HCT116 (cell line): ENCODE measurements around the gene RNF217. TPM values are rescaled to one million over a fixed set of nuclear protein-coding genes. Genes with fewer than 3 reads are reported as not detected.

Experiments used
- ATF3 ChIP-seq: IDR thresholded peaks from 2 replicates; pipeline ENCODE4 v1.6.1; 2012
- CBX3 ChIP-seq: IDR thresholded peaks from 2 replicates; pipeline ENCODE4 v1.6.1; 2012; ENCODE audit warnings: low read depth
- CEBPB ChIP-seq: IDR thresholded peaks from 2 replicates; pipeline ENCODE4 v1.6.1; 2012; ENCODE audit warnings: low read depth
- EGR1 ChIP-seq: IDR thresholded peaks from 2 replicates; pipeline ENCODE4 v1.6.1; 2012; ENCODE audit warnings: low read depth
- ELF1 ChIP-seq: IDR thresholded peaks from 2 replicates; pipeline ENCODE4 v1.6.1; 2012; ENCODE audit warnings: low read depth, borderline replicate concordance
- EZH2 ChIP-seq: fragments of 200-600 bp; sonication (generic); IDR thresholded peaks from 2 replicates; pipeline ENCODE4 v1.6.1; 2017; ENCODE audit warnings: antibody characterized with exemption, mixed run types
- EZH2phosphoT487 ChIP-seq: fragments of 200-600 bp; IDR thresholded peaks from 2 replicates; pipeline ENCODE4 v1.6.1; 2018; ENCODE audit warnings: antibody characterized with exemption, borderline replicate concordance
- FOSL1 ChIP-seq: IDR thresholded peaks from 2 replicates; pipeline ENCODE4 v1.6.1; 2012; ENCODE audit warnings: low read depth
- POLR2A ChIP-seq: IDR thresholded peaks from 2 replicates; pipeline ENCODE4 v1.7.0; 2011; ENCODE audit warnings: borderline replicate concordance; ENCODE audit not compliant: insufficient read depth, insufficient read length; ENCODE audit errors: extremely low read depth
- POLR2AphosphoS5 ChIP-seq: IDR thresholded peaks from 2 replicates; pipeline ENCODE4 v1.6.1; 2011; ENCODE audit warnings: mild to moderate bottlenecking, low read depth, low read length, moderate library complexity
- RAD21 ChIP-seq: IDR thresholded peaks from 2 replicates; pipeline ENCODE4 v1.6.1; 2012; ENCODE audit warnings: low read depth, mild to moderate bottlenecking
- SIN3A ChIP-seq: IDR thresholded peaks from 2 replicates; pipeline ENCODE4 v1.6.1; 2012; ENCODE audit warnings: low read depth
- SP1 ChIP-seq: IDR thresholded peaks from 2 replicates; pipeline ENCODE4 v1.6.1; 2012; ENCODE audit warnings: low read depth
- SRF ChIP-seq: IDR thresholded peaks from 2 replicates; pipeline ENCODE4 v1.6.1; 2012; ENCODE audit warnings: low read depth
- ZFX ChIP-seq: fragments of 450-650 bp; IDR thresholded peaks from 2 replicates; pipeline ENCODE4 v1.6.1; 2017
- total RNA-seq: library from RNA; stranded (reverse); gene quantifications from one replicate; pipeline ENCODE4 v1.2.1, GENCODE V29; 2021; ENCODE audit not compliant: unreplicated experiment
- TF ChIP-seq, protein P1 (sequence below): IDR thresholded peaks from 2 replicates; pipeline ENCODE4 v1.6.1; 2012; ENCODE audit warnings: low read depth

RNF217 gene
- total RNA-seq, 1 experiment from 2014 or later: 20.4 TPM

DNA sequence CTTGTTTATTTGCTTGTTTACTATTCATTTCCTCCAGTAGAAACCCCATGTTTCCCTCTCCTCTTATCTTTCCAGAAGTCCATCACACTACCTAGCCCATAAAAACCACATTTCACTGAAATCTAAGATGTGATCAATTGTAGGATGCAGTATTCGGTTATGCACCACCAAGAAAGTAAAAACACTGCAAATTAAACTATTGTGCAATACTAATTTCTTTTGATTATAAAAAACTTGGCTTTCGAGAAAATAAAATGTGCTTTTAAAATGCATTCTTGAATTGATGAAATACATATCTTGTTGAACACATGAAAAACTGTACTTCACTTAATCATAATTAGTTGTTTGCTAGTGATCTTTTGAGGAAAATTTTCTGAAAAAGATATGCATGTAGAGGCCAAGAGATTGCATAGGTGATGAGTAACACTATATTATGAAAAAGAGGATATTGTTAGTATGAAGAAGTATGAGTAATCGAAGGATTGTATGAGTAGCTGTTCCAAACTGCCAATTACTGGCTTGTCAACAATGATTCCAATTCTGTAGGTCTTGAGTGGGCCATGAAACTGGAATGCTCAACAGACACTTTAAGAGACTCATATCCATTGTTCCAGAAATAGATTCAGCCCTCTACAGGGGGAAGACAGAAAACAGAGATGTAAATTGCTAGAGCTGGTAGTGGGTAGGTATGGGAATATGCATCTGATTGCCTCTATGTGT is 79.7 kb downstream of the RNF217 start (continued):
- TF ChIP-seq, protein P1, sequence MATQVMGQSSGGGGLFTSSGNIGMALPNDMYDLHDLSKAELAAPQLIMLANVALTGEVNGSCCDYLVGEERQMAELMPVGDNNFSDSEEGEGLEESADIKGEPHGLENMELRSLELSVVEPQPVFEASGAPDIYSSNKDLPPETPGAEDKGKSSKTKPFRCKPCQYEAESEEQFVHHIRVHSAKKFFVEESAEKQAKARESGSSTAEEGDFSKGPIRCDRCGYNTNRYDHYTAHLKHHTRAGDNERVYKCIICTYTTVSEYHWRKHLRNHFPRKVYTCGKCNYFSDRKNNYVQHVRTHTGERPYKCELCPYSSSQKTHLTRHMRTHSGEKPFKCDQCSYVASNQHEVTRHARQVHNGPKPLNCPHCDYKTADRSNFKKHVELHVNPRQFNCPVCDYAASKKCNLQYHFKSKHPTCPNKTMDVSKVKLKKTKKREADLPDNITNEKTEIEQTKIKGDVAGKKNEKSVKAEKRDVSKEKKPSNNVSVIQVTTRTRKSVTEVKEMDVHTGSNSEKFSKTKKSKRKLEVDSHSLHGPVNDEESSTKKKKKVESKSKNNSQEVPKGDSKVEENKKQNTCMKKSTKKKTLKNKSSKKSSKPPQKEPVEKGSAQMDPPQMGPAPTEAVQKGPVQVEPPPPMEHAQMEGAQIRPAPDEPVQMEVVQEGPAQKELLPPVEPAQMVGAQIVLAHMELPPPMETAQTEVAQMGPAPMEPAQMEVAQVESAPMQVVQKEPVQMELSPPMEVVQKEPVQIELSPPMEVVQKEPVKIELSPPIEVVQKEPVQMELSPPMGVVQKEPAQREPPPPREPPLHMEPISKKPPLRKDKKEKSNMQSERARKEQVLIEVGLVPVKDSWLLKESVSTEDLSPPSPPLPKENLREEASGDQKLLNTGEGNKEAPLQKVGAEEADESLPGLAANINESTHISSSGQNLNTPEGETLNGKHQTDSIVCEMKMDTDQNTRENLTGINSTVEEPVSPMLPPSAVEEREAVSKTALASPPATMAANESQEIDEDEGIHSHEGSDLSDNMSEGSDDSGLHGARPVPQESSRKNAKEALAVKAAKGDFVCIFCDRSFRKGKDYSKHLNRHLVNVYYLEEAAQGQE: no peak
- TF ChIP-seq CBX3 (no peak), EZH2phosphoT487 (no peak), SIN3A (no peak), POLR2A (no peak), ELF1 (no peak), ATF3 (no peak), EGR1 (no peak), ZFX (no peak), CEBPB (peak; percentile 56; the same call in 1 of the 2 replicates), EZH2 (no peak), POLR2AphosphoS5 (no peak), SP1 (no peak; the same call in 1 of the 2 replicates), RAD21 (no peak), SRF (no peak), FOSL1 (peak; percentile 39; the same call in 1 of the 2 replicates)
